Pons (tissue), 1 donor: ENCODE measurements around the gene CD40.
"Not testable (repeated sequence)": the region's sequence is repeated elsewhere in the genome, so short reads cannot be mapped to it uniquely, and the experiment has no call there.

Source experiments
- DNase-seq: peaks from one replicate; pipeline ENCODE4 v3.0.0-alpha.2; 2016; ENCODE audit warnings: low spot score

The CD40 gene

DNA sequence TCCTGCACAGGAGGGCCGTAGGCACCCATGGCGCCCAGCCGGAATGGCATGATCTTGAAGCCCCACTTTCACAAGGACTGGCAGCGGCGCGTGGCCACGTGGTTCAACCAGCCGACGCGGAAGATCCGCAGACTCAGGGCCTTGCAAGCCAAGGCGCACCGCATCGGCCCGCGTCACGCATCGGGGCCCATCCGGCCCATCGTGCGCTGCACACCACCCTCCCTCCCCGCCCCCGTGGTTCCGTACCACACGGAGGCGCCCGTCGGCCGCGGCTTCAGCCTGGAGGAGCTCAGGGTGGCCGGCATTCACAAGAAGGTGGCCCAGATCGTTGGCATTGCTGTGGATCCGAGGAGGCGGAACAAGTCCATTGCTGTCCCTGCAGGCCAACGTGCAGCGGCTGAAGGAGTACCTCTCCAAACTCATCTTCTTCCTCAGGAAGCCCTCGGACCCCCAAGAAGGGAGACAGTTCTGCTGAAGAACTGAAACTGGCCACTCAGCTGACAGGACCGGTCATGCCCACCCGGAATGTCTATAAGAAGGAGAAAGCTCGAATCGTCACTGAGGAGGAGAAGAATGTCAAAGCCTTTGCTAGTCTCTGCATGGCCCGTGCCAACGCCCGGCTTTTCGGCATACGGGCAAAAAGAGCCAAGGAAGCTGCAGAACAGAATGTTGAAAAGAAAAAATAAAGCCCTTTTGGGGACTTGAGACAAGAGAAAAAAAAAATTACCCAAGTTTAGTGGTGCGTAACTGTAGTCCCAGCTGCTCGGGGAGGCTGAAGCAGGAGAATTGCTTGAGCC, 18.4 kb upstream of the CD40 start:
- DNase-seq = no peak

DNA sequence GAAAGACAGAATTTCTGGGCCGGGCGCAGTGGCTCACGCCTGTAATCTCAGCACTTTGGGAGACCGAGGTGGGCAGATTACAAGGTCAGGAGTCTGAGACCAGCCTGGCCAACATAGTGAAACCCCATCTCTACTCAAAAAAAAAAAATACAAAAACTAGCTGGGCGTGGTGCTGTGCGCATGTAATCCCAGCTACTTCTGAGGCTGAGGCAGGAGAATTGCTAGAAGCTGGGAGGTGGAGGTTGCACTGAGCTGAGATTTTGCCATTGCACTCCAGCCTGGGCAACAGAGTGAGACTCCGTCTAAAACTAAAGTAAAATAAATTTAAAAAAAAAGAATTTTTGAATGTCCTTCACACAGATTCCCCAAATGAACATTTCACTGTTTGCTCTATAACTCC, 17.7 kb upstream of the CD40 start:
- not testable (repeated sequence) for DNase-seq

DNA sequence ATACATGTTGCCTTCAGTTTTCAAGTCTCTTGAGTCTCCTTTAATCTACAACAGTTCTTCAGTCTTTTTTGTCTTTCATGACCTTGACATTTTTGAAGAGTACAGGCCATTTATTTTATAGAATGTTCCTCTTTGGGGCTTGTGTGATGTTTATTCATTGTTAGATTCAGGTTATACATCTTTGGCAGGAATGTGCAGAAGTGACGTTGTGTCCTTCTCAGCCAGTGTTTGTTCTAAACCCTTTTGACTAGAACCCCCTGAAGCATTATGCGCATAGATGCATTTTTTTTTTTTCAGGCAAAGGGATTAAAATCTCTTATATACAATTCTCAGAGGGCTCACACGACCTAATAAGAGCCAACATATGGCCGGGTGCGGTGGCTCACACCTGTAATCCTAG, 17.1 kb upstream of the CD40 start:
- DNase-seq = no peak

DNA sequence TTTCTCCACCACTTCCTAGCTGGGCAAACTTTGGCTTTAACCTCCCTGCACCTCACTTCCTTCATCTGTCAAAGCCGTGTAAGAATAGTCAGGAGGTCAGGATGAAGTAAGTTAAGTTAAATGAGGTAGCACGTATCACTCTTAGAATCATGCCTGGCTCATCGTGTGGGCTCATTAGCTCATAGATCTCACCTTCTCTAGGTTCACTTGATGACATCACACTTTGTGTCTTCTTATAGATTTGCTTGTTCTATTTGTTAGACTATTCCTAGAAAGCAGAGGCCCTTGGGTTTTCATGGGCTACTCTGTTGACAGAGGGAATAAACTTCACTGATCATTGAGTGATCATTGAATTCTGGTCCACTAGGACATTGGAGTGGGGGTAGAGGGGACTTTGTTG, 16.2 kb upstream of the CD40 start:
- DNase-seq = no peak

DNA sequence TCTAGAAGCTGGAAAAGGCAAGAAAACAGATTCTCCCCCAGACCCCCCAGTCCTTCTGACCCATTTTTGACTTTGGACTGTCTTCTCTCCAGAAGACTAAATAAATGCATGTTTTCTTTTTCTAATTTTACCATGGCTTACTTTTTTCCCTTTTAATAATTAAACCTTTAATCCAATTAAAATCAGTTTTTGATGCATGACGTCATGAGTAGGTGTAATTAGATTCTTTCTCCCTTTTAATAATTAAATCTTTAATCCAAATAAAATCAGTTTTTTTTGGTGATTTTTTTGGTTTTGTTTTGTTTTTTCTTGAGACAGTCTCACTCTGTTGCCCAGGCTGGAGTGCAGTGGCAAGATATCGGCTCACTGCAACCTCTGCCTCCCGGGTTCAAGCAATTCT, 15.2 kb upstream of the CD40 start:
- DNase-seq = no peak

DNA sequence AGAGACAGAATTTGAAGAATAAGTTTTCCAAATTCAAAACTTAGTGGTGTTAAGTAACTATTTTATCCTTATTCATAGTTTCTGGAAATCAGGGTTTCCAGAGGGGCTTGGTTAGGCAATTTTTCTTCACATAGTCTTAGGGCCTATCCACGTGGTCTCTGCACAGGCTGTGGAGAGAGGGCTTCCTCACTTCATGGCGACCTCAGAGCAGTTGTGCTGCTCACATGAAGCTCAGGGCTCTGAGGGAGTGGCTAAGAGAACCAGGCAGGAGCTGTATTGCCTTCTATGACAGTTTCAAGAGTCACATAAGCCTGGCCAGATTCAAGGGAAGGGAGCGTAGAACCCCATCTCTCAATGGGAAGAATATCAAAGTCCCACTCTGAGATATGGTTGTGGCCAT, 13.9 kb upstream of the CD40 start:
- DNase-seq = no peak

DNA sequence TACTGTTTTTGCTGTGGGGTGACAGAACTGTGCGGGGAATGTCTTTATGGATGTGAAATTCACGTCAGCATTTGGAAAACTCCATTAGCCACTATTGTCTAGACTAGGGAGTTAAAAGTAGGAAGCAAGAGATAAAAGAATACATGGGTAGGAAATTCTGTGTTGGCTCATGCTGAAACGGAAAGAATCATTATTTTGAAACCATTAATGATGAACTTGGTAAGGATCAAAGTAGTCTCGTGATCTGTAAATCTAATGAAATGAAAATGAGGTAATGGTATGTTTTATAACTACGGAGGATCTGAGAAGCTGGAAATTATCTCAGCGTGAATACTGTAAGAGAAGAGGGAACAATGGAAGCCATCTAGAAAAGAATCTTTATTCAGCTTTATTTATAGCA, 11.1 kb upstream of the CD40 start:
- DNase-seq = no peak

DNA sequence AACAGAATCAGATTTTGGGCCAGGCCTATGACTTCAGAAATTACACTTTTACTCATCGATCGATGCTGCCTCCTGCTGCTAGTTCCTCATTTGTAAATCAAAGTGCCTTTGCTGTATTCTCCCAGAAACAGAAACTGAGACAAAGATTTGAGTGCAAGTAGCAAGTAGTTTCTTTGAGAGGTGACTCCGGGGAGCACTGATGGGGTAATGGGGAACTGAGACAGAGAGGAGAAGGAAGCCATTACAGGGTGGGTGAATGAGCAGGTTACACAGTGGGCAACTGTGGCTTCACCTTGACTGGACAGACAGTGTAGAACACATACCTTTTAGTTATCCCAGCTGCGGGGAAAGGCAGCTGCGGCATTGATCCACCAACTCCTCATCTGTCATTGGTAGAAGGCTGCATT, 9.7 kb upstream of the CD40 start:
- DNase-seq = peak; percentile 62

DNA sequence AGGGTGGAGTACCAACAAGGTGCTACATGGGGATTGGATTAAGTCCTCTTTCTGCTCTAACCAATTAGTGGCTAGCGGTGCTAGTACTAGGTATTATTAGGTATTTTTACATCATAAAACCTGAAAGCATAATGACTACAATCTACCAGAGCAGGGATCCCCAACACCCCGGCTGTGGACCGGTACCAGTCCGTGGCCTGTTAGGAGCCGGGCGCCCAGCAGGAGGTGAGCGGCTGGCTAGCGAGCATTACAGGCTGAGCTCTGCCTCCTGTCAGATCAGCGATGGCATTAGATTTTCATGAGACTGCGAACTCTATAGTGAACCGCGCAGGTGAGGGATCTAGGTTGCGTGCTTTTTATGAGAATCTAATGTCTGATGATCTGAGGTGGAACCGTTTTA, 9.1 kb upstream of the CD40 start:
- DNase-seq = no peak

DNA sequence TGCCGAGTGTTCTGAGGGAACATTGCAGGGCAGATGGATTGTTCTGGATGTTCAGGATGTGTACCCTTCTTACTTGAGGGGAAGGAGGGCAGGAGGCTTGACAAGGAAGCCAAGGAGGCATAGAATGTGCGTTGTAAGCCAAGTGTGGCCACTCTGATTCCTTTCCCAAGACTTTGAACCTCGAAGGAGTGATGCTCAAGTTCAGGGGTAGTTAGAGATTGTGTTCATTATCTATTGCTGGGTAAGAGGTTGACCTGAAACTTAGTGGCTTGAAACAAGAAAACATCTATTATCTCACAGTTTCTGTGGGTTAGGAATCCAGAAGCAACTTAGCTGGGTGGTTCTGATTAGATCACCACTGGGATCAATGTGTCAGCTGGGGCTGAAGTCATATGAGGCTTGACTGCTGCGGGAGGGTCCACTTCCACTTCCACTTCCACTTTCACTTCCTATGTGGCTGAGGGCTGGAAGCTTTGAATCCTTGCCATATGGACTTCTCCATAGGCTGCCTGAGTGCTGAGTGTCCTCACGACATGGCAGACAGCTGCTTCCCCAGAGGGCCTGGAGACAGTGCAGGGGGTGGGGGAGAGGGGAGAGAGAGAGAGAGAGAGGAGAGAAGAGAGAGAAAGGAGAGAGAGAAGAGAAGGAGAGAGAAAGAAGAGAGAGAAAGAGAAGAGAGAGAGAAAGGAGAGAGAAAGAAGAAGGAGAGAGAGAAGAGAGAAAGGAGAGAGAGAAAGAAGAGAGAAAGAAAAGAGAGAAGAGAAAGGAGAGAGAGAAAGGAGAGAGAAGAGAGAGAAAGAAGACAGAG, 6.9 kb upstream of the CD40 start:
- peak; percentile 77 for DNase-seq

DNA sequence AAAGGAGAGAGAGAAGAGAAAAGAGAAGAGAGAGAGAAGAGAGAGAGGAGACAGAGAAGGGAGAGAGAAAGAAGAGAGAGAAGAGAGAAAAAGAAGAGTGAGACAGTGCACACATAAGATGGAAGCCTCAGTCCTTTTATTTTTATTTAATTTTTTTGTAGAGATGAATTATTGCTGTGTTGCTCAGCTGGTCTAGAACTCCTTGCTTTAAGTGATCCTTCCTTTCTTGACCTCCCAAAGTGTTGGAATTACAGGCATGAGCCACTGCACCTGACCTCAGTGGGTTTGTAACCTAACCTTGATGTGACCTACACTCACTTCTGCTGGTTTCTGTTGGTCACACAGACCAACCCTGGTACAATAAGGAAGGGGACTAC, 6.3 kb upstream of the CD40 start:
- no peak for DNase-seq

DNA sequence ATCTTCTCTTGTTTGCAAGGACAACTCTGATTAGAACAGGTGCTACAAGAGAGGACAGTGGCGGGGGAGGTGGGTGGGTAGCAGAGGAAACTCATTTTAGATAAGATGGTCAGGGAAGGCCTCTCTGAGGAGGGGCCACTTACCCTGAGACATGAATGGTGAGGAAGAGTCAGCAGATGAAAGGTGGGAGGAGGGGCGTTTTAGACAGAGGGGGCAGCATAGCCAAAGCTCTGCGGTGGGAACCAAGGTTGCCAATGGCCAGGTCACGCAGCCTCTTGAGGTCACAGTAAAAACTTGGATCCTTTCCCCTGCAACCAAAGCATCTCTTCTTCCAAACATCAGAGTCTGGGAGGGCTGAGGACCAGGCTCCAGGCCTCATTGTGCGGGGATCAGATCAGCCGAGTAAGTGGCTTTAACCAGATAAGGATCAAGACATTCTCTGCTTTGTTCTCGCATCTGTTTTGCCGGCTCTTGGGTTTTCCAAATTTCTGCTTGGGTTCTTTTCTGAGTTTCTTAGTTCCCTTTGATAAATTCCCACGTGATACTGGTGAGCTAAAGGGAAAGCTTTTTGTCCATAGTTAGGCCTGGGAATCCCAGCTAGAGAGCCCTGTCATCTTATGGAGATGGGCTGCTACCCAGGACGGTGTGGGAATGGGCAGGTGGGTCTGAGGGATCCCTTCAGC, 5.5 kb upstream of the CD40 start:
- DNase-seq = no peak

DNA sequence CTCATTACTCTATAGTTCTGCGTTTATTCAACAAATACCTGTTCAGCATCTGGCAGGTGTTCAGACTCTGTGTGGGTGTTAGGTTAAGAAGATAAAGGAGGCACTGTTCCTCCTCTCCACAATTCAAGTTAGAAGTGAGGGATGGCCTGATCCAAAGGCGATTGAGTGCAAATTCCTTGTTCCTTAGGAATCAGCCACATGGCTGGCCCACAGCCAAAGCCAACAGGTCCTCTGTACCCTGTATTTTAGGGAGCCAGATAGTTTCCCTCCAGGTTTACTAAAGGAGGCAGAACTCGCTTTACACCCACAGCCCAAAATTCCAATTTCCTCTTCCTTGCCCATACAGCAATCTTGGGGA, 5.0 kb upstream of the CD40 start:
- no peak for DNase-seq

DNA sequence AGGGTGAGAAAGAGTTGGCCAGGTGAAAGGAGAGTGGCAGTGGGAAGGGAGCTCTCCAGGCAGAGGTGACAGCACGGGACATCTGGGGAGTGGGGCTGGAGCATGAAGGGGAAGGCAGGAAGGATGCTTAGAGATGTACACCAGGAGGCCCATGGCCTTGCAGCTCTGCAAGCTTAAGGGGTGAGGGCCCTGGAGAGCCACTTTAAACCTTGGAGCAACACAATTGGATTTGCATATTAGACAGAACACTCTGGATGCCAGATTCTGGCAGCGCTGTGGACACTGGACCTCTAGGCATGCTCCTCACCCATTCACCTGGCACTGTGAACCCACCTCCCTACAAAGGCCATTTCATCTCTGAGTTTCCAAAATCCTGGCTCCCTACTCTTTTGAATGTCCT, 3.7 kb upstream of the CD40 start:
- no peak for DNase-seq

DNA sequence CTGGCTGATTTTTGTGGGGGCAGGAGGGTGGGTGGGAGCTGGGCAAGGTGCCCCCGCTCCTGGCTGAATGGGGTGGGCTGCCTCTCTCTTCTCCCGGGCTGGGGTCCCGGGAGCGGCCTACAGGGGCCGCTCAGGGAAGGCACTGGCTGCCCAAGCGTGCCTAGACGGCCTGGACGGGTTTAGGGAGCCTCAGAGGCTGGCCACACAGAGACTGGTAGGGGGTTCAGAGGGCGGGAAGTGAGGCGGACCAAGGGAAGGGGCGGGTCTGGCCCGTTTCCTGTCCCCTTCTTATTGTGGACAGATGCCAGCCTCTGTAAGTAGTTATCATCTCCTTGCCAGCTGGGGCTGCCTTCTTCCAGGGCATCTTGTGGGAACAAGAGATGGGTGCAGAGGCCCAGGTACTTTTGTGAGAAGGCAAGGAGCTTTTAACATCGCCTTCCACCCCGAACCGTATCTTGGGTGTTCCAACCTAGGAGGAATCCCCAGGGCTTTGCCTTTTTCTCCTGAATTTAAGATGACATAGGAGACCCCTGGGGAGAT, 437 bp downstream of the CD40 start:
- DNase-seq = peak; percentile 19

DNA sequence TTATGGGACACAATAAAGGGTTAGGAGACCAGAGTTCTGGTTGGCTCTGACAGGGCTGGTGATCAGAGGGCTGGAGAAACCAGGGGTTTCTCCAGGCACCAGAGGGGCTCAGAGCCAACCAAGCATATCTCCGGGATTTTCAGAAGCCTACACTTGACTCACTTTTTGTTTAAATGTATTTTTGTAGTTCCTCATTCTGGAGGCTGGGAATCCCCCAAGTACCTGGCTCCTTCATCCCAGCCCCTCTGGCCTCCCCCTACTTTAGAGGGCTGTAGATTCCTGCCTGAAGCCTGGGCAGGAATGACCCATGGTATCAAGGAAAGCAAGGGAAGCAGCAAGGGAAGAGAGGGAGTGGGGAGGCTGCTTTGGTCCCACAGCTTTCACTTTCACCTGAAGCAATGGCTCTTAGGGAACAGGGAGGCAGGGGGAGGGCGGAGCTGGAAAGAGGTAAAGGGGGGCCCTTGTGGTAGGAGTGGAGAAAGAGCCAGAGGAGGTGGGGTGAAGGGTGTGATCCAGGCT, 973 bp downstream of the CD40 start:
- no peak for DNase-seq

DNA sequence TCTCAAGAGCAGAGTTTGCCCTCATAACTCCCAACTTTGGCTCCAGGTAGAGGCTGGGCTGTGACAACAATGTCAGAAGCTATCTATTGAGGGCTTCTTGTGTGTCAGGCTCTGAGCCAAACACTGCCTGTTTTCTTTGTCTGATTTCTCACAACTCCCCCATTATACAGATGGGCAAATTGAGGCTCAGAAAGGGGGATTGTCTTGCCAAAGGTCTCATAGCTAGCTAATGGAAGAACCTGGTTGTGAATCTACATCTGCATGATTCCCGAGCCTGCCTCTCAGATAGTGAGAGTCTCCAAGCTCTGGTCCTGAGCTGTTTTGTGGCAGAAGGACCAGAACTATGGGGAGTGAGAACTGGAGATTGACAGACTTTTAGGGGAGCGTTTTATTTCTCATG, 1.4 kb downstream of the CD40 start:
- no peak for DNase-seq

DNA sequence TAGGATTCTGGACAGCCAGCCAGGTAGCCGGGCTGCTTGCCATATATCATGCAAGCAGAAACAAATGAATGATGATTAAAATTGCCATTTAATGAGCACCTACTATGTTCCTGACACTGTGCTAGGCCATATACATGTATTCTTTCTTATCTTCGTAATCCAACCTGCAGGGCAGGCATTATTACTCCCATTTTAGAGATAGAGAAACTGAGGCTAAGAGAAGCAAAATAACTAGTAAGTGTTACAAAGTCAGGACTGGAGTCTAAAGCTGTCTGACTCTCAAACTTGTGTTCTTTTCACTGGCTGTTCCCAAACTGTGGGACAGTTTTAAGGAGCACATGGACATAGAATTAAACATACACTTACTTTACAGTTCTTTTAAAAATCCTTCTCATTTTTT, 2.0 kb downstream of the CD40 start:
- no peak for DNase-seq

DNA sequence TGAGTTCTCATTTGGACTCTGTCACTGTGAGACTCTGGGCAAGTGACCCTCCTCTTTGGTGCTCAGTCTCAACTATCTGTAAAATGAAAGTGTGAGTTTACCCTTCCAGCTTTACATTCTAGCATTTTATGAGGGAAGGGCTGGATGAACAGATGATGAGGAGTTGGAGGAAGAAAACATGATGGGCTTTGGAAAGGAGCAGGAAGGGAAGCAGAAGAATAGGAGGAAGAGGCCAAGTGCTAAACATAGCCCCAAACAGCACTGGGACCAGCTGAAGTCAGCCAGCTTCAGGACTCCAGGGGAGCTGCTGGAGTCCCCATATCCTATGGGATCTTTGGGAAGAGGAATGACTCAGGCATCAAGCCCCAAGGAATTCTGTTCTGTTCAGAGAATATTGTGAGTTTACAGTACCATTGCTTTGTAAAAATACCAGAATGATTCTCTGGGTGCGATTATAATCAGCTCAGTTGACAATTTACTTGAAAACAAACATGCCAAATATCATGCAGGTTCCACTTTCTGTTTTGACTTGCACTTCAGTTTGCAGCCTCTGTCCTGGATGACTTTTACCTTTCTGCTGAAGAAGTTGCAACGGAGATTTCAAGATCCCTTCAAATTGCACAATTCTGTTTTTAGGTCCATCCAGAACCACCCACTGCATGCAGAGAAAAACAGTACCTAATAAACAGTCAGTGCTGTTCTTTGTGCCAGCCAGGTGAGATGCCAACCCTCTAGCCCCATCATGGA, 3.2 kb downstream of the CD40 start:
- no peak for DNase-seq

DNA sequence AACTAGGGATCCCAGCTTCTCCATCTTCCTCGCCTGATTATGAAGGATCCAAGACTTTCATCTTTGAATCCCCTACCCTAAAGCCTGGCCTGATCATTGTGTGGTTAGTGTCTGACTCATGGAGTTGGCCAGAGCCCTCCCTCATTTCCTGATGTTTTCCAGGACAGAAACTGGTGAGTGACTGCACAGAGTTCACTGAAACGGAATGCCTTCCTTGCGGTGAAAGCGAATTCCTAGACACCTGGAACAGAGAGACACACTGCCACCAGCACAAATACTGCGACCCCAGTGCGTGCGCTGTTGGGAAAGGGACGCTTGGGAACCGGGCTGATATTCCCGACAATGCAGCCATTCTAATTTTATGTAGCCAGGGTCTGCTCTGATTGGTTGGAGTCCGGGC, 4.0 kb downstream of the CD40 start:
- DNase-seq = no peak

DNA sequence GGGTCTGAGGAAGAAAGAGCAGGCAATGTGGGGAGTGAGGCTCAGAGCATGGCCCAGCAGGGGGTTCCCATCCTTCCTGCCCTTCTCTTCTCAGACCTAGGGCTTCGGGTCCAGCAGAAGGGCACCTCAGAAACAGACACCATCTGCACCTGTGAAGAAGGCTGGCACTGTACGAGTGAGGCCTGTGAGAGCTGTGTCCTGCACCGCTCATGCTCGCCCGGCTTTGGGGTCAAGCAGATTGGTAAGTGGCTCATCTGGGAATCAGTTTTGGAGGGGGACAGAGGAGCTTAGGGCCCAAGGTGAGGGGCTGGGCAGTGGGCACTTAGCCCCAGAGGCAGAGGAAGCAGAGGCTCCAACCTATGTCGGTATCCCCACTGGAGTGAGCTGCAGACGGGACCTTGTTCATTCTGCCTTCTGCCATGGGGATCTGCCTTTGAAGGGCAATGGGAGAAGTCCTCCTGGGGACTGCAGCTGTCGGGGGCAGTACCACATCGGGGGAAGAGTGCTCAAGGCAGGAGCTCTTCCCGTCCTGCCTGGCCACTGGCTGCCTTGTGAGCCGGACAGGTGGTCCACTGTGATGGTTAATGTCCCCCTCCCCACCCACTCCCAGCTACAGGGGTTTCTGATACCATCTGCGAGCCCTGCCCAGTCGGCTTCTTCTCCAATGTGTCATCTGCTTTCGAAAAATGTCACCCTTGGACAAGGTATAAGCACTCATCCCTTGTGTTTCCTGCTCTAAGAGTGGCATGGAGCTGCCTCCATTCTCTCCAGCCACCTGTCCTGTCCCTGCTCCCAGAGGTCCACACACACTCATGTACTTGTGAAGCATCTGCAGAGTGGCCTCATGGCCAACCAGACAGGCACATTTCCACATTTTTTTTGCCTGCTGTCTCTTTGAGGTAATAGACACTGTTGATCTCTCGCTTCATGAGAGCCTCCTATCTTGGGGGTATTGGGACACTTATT, 4.7 kb downstream of the CD40 start:
- no peak for DNase-seq
